GM10266 (cell line): ENCODE measurements around the gene NFATC3.

Experiments
- DNase-seq: peaks from one replicate; pipeline ENCODE4 v3.0.0; 2012; ENCODE audit errors: extremely low spot score
- TF ChIP-seq, protein P1 (sequence below): IDR thresholded peaks from 2 replicates; pipeline ENCODE4 v1.5.1; 2012; ENCODE audit warnings: mild to moderate bottlenecking, low read depth; ENCODE audit not compliant: control insufficient read depth, insufficient read depth; ENCODE audit errors: missing control alignments

The NFATC3 gene

DNA sequence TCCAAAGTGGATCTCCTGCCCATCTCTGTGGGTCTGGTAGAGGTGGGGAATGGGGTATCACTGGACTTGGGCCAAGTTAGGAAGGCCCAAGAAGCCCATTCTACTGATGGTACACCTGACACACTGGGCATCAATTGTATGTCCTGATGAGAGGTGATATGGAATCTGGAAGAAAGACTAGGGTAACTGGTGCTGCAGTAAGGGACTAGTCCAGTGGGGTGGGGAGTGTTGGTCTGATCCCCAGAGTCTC is 5.9 kb upstream of the NFATC3 start:
- TF ChIP-seq, protein P1, sequence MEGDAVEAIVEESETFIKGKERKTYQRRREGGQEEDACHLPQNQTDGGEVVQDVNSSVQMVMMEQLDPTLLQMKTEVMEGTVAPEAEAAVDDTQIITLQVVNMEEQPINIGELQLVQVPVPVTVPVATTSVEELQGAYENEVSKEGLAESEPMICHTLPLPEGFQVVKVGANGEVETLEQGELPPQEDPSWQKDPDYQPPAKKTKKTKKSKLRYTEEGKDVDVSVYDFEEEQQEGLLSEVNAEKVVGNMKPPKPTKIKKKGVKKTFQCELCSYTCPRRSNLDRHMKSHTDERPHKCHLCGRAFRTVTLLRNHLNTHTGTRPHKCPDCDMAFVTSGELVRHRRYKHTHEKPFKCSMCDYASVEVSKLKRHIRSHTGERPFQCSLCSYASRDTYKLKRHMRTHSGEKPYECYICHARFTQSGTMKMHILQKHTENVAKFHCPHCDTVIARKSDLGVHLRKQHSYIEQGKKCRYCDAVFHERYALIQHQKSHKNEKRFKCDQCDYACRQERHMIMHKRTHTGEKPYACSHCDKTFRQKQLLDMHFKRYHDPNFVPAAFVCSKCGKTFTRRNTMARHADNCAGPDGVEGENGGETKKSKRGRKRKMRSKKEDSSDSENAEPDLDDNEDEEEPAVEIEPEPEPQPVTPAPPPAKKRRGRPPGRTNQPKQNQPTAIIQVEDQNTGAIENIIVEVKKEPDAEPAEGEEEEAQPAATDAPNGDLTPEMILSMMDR: no peak
- DNase-seq: no peak

DNA sequence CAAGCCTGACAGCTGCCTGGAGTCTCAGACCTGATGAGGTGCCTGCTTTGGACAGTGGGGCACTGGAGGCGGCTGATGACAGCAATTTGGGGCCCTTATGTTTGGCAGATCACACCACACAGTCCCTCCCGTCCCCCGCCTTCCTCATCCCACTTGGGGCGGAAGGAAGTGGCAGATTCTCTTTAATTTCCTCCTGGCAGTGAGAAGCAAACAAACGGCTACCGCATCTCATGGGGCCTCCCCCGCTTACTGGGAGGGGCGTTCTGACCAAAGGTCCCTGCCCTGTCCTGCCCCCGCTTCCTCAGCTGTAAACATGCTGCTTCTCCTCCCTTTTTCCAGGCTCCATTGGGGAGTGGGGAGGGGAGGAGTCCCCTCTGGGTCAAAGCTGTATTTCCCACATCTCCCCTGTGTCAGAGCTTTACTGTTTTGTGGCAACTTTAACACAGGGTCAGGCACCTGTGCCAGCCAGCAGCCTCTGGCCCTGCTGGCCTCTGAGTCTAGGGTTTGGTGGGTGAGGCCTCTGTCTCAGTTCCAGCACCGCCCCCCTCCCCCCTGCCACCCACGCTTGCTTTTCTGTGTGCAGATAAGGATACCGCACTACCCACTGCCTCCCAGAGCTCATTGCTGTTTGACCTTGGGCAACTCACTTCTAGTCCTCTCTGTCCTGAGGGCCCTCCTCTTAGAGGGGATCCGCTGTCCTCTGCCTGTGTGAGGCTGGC is 5.4 kb upstream of the NFATC3 start:
- peak; percentile 53 for DNase-seq
- TF ChIP-seq, protein P1: no peak

DNA sequence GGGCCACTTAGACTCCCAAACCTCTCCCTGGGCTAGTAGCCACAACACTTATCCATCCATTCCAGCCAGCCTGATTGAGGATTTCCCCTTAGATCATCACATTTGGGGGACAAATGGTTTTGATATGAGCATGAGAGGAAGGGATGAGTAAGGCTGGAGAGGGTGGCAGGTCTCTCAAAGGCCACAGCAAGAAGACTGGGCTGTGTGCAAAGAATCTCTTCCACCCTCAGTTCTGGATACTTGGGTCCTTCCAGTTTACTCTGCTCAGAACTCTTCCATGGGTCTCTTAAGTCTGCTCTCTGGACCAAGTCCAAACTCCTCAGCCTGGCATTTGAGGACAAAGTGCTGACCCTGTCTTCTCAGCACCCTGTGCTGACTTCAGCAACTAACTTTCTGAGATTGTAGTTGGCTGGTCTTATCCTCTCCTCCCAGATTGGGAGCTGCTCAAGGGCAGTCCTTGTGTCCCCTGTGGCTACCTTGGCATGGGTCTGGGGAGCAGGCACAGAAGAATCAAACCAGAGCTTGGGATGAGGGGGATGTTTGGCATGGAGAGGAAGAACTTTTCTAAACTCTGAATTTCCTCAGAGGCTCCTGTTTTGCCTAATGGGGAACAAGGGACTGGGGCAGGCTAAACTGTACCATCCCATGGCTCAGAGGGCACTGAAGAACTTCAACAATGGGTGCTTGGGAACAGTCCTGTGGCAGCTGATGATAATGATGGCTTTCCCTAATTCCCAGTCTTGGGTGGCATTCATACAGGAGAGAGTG is 3.1 kb upstream of the NFATC3 start:
- TF ChIP-seq, protein P1: no peak
- no peak for DNase-seq

DNA sequence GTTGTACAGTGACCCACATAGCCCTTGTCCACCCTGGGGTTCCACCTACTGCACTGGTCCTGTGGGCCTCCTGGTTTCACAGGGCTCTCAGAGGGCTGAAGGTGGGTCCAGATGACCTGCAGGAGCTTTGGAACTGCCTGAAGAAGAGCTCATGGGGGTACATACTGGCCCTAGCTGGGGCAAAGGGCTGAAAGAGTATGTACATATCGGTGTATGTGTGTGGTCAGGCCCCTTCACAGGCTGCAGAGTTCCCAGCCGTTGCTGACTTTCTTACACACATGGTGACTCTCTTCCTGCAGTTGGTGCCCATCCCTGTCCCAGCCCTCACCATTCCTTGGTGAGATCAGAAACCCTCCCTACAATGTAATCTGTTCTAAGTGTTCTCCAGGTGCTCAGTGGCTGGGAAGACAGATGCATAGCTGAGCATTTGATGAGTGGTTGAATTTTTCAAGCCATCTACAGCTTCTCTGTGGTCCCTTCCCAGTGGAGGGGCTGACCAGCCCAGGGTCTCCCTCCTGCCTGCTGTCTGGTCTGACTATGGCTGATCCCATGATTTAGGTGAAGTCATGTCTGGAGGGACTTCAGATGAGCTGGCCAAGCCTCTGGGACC is 2.4 kb upstream of the NFATC3 start:
- TF ChIP-seq, protein P1: no peak

DNA sequence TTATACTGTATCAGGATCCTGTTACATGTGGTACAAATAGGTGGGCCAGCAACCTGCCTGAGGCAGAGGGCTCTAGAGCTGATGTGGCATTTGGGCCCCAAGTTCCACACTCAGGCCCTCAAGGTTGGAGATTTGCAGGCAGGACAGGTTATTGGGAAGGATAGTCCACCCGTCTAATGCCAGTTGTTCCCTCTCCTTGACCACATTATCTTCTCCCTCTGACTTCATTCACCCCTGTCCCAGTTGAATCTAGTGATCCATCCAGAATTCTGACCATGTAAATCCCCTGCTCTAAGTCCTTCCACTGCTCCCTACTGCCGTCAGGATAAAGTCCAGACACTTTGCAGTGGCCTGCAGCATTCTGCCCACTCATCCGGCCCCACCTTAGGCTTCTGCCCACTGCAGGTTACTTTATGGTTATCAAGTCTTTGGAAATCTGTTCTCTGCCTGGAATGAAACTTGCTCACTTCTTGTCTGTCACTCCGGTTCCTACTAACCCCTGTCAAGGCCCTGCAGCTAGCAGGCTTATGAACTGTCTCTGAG is 1.9 kb upstream of the NFATC3 start:
- TF ChIP-seq, protein P1: no peak
- DNase-seq: no peak

More for the DNA sequence above, 2.4 kb upstream of the NFATC3 start:
- no peak for DNase-seq

DNA sequence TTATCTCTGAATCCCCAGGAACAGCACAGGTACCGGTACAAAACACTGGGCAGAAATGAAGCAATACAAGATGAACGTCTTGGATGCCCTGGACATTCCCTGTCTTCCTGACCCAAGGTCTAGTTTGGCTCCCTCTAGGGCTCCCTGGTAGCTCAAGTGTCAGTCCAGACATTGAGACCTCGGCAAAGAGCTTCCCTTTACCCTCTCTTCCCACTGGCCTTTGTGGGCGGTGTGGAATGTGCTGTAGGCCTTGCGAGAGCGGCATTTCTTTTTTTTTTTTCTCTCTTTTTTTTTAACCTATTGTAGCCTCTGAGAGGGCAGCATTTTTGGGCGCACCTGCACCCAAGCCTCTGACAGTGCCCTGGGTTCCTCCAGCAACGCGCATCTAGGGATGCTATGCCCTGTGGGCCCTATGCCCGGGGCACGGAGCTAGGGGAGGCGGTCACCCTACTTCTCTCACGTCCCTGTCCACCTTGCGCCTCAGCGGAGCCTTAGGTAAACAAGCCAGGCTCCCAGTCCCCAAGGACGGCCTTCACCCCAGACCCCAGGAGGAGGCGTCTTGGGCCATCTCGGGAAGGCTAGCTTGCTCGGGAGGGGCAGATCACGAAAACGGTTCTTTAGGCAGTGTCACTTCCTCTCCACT is 1.2 kb upstream of the NFATC3 start:
- DNase-seq: no peak
- TF ChIP-seq, protein P1: no peak
